Measurements from ENCODE around the gene EHMT1. TPM values are rescaled to one million over a fixed set of nuclear protein-coding genes. Genes with fewer than 3 reads are reported as not detected.

EHMT1 gene
- total and polyA plus RNA-seq, 2 of the 13 experiments (the other 11 are each of a cell fraction or from before 2014, with no cell fraction given), result 23.0 to 27.1 TPM

DNA sequence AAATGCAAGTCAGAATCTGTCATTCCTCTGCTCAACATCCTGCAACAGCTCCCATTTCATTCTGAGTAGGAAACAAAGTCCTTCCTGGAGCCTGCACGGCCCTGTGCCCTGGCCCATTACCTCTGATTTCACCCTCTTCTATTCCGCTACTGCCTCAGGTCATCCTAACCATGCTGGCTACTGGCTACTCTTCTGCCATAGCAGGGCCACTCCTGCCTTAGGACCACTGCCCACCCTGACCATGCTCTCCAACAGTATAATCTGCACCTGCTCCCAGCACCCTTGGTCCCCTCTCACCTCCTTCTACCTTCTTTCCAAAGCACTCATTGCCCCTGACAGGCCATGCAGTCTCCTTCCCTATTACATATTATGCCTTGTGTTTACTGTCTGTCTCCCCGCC lies 48.2 kb upstream of the EHMT1 start (continued):
- TF ChIP-seq, protein P1, sequence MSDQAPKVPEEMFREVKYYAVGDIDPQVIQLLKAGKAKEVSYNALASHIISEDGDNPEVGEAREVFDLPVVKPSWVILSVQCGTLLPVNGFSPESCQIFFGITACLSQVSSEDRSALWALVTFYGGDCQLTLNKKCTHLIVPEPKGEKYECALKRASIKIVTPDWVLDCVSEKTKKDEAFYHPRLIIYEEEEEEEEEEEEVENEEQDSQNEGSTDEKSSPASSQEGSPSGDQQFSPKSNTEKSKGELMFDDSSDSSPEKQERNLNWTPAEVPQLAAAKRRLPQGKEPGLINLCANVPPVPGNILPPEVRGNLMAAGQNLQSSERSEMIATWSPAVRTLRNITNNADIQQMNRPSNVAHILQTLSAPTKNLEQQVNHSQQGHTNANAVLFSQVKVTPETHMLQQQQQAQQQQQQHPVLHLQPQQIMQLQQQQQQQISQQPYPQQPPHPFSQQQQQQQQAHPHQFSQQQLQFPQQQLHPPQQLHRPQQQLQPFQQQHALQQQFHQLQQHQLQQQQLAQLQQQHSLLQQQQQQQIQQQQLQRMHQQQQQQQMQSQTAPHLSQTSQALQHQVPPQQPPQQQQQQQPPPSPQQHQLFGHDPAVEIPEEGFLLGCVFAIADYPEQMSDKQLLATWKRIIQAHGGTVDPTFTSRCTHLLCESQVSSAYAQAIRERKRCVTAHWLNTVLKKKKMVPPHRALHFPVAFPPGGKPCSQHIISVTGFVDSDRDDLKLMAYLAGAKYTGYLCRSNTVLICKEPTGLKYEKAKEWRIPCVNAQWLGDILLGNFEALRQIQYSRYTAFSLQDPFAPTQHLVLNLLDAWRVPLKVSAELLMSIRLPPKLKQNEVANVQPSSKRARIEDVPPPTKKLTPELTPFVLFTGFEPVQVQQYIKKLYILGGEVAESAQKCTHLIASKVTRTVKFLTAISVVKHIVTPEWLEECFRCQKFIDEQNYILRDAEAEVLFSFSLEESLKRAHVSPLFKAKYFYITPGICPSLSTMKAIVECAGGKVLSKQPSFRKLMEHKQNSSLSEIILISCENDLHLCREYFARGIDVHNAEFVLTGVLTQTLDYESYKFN (CRISPR knock-in tag; conservative IDR thresholded peaks at IDR 0.05), result no peak
- TF ChIP-seq, protein P2, sequence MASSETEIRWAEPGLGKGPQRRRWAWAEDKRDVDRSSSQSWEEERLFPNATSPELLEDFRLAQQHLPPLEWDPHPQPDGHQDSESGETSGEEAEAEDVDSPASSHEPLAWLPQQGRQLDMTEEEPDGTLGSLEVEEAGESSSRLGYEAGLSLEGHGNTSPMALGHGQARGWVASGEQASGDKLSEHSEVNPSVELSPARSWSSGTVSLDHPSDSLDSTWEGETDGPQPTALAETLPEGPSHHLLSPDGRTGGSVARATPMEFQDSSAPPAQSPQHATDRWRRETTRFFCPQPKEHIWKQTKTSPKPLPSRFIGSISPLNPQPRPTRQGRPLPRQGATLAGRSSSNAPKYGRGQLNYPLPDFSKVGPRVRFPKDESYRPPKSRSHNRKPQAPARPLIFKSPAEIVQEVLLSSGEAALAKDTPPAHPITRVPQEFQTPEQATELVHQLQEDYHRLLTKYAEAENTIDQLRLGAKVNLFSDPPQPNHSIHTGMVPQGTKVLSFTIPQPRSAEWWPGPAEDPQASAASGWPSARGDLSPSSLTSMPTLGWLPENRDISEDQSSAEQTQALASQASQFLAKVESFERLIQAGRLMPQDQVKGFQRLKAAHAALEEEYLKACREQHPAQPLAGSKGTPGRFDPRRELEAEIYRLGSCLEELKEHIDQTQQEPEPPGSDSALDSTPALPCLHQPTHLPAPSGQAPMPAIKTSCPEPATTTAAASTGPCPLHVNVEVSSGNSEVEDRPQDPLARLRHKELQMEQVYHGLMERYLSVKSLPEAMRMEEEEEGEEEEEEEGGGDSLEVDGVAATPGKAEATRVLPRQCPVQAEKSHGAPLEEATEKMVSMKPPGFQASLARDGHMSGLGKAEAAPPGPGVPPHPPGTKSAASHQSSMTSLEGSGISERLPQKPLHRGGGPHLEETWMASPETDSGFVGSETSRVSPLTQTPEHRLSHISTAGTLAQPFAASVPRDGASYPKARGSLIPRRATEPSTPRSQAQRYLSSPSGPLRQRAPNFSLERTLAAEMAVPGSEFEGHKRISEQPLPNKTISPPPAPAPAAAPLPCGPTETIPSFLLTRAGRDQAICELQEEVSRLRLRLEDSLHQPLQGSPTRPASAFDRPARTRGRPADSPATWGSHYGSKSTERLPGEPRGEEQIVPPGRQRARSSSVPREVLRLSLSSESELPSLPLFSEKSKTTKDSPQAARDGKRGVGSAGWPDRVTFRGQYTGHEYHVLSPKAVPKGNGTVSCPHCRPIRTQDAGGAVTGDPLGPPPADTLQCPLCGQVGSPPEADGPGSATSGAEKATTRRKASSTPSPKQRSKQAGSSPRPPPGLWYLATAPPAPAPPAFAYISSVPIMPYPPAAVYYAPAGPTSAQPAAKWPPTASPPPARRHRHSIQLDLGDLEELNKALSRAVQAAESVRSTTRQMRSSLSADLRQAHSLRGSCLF (CRISPR knock-in tag; IDR thresholded peaks at IDR 0.05; ENCODE audit: borderline replicate concordance), result no peak
- TF ChIP-seq, protein P3, sequence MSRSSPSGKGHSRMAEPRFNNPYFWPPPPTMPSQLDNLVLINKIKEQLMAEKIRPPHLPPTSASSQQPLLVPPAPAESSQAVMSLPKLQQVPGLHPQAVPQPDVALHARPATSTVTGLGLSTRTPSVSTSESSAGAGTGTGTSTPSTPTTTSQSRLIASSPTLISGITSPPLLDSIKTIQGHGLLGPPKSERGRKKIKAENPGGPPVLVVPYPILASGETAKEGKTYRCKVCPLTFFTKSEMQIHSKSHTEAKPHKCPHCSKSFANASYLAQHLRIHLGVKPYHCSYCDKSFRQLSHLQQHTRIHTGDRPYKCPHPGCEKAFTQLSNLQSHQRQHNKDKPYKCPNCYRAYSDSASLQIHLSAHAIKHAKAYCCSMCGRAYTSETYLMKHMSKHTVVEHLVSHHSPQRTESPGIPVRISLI (CRISPR knock-in tag; IDR thresholded peaks at IDR 0.05; ENCODE audit: borderline replicate concordance), result no peak

All from HepG2 (cell line).